Measurements from ENCODE around the gene NXPE3.

GRCh38 chr3:101851072-101851770, 72.2 kb downstream of the NXPE3 start:
- TF ChIP-seq POLR2A (IDR thresholded peaks at IDR 0.05; ENCODE audit: low read depth, low read length) = no peak
- no peak for TF ChIP-seq POLR2AphosphoS5 (IDR thresholded peaks at IDR 0.05; ENCODE audit: low read depth, low read length)
